IPS-18a (cell line): Measurements from ENCODE around the gene AQP12A.

Experiments used
- H3K27ac ChIP-seq: one replicate; pipeline ENCODE4 v1.5.1; 2013; ENCODE audit warnings: low read length
- H3K27me3 ChIP-seq: one replicate; pipeline ENCODE4 v1.6.1; 2013; ENCODE audit warnings: mild to moderate bottlenecking, low read length; ENCODE audit not compliant: control insufficient read depth, insufficient read depth
- H3K36me3 ChIP-seq: one replicate; pipeline ENCODE4 v1.6.1; 2013; ENCODE audit warnings: low read depth, low read length; ENCODE audit not compliant: control insufficient read depth
- H3K4me1 ChIP-seq: one replicate; pipeline ENCODE4 v1.6.1; 2013; ENCODE audit warnings: low read depth, low read length; ENCODE audit not compliant: control insufficient read depth
- H3K4me3 ChIP-seq: one replicate; pipeline ENCODE4 v1.5.1; 2013; ENCODE audit warnings: low read length
- H3K9ac ChIP-seq: one replicate; pipeline ENCODE4 v1.6.1; 2013; ENCODE audit warnings: mild to moderate bottlenecking, low read length, moderate library complexity
- H3K9me3 ChIP-seq: one replicate; pipeline ENCODE4 v1.6.1; 2013; ENCODE audit warnings: low read depth, low read length; ENCODE audit not compliant: control insufficient read depth

AQP12A gene

GRCh38 chr2:240705204-240705791 is 13.6 kb downstream of the AQP12A start:
- Histone ChIP-seq H3K9ac (no peak overlapping the region), H3K4me3 (no peak overlapping the region), H3K36me3 (no peaks in the 10 kb centered on the region), H3K9me3 (no peaks in the 10 kb centered on the region), H3K4me1 (no peaks in the 10 kb centered on the region), H3K27me3 (no peaks in the 10 kb centered on the region), H3K27ac (no peak overlapping the region)

GRCh38 chr2:240707043-240707756 is 15.5 kb downstream of the AQP12A start:
- H3K27me3 ChIP-seq = no peaks in the 10 kb centered on the region
- no peak overlapping the region for H3K4me3 ChIP-seq
- H3K36me3 ChIP-seq = no peaks in the 10 kb centered on the region
- H3K9ac ChIP-seq = no peak overlapping the region
- H3K9me3 ChIP-seq = no peaks in the 10 kb centered on the region
- H3K4me1 ChIP-seq = no peaks in the 10 kb centered on the region
- H3K27ac ChIP-seq = no peak overlapping the region

- Histone ChIP-seq H3K9me3 (no peaks in the 10 kb centered on the region), H3K4me3 (no peak overlapping the region), H3K4me1 (no peaks in the 10 kb centered on the region), H3K36me3 (no peaks in the 10 kb centered on the region), H3K9ac (no peak overlapping the region), H3K27ac (no peak overlapping the region), H3K27me3 (no peaks in the 10 kb centered on the region)
These were observed 16.2 kb downstream of the AQP12A start for GRCh38 chr2:240707821-240708220.

GRCh38 chr2:240708457-240708856 is 16.8 kb downstream of the AQP12A start:
- H3K4me3 ChIP-seq = no peak overlapping the region
- H3K27ac ChIP-seq = no peak overlapping the region
- no peaks in the 10 kb centered on the region for H3K4me1 ChIP-seq
- H3K27me3 ChIP-seq = no peaks in the 10 kb centered on the region
- H3K9ac ChIP-seq = no peak overlapping the region
- no peaks in the 10 kb centered on the region for H3K9me3 ChIP-seq
- H3K36me3 ChIP-seq = no peaks in the 10 kb centered on the region

GRCh38 chr2:240711296-240711695 is 19.6 kb downstream of the AQP12A start:
- H3K4me1 ChIP-seq = no peaks in the 10 kb centered on the region
- H3K4me3 ChIP-seq = no peak overlapping the region
- no peaks in the 10 kb centered on the region for H3K36me3 ChIP-seq
- no peaks in the 10 kb centered on the region for H3K9me3 ChIP-seq
- no peak overlapping the region for H3K27ac ChIP-seq
- H3K9ac ChIP-seq = no peak overlapping the region
- H3K27me3 ChIP-seq = no peaks in the 10 kb centered on the region

GRCh38 chr2:240711701-240712100 is 20.0 kb downstream of the AQP12A start:
- no peak overlapping the region for H3K4me3 ChIP-seq
- peaks cover 2% of the 10 kb centered on the region for H3K36me3 ChIP-seq

GRCh38 chr2:240712121-240712520 is 20.5 kb downstream of the AQP12A start:
- Histone ChIP-seq H3K4me3 (no peak overlapping the region), H3K4me1 (no peaks in the 10 kb centered on the region), H3K36me3 (peaks cover 6% of the 10 kb centered on the region), H3K9ac (no peak overlapping the region), H3K27ac (no peak overlapping the region), H3K27me3 (no peaks in the 10 kb centered on the region), H3K9me3 (no peaks in the 10 kb centered on the region)

More at GRCh38 chr2:240711701-240712100, 20.0 kb downstream of the AQP12A start:
- no peak overlapping the region for H3K27ac ChIP-seq
- no peaks in the 10 kb centered on the region for H3K9me3 ChIP-seq
- no peak overlapping the region for H3K9ac ChIP-seq
- no peaks in the 10 kb centered on the region for H3K27me3 ChIP-seq
- no peaks in the 10 kb centered on the region for H3K4me1 ChIP-seq

- H3K27me3 ChIP-seq = no peaks in the 10 kb centered on the region
- no peak overlapping the region for H3K9ac ChIP-seq
- H3K27ac ChIP-seq = no peak overlapping the region
These were observed 21.6 kb downstream of the AQP12A start for GRCh38 chr2:240713071-240713927.

GRCh38 chr2:240713928-240714746 is 22.5 kb downstream of the AQP12A start:
- no peak overlapping the region for H3K27ac ChIP-seq
- no peak overlapping the region for H3K4me3 ChIP-seq
- H3K36me3 ChIP-seq = peaks cover 25% of the 10 kb centered on the region
- no peaks in the 10 kb centered on the region for H3K4me1 ChIP-seq
- H3K9ac ChIP-seq = no peak overlapping the region
- H3K9me3 ChIP-seq = no peaks in the 10 kb centered on the region
- no peaks in the 10 kb centered on the region for H3K27me3 ChIP-seq

More at GRCh38 chr2:240713071-240713927, 21.6 kb downstream of the AQP12A start:
- H3K4me1 ChIP-seq = no peaks in the 10 kb centered on the region
- peaks cover 18% of the 10 kb centered on the region for H3K36me3 ChIP-seq
- no peaks in the 10 kb centered on the region for H3K9me3 ChIP-seq
- no peak overlapping the region for H3K4me3 ChIP-seq

GRCh38 chr2:240714747-240715725 is 23.4 kb downstream of the AQP12A start:
- Histone ChIP-seq H3K27me3 (no peaks in the 10 kb centered on the region), H3K9ac (no peak overlapping the region), H3K36me3 (peaks cover 34% of the 10 kb centered on the region), H3K4me3 (no peak overlapping the region), H3K9me3 (no peaks in the 10 kb centered on the region), H3K4me1 (no peaks in the 10 kb centered on the region), H3K27ac (no peak overlapping the region)
